GM12891 (cell line): ENCODE measurements around the gene CSMD2.

Experiments
- DNase-seq: peaks from one replicate; pipeline ENCODE4 v3.0.0; 2011; ENCODE audit warnings: low spot score; ENCODE audit not compliant: insufficient read length
- FAIRE-seq: peaks from 2 replicates; lab custom pipeline; 2011; peaks lifted over from hg19 to GRCh38; lab: Jason Lieb, UNC
- PAX5 ChIP-seq: IDR thresholded peaks from 2 replicates; pipeline ENCODE4 v1.6.1; 2011; ENCODE audit warnings: low read length, moderate library complexity, mild to moderate bottlenecking; ENCODE audit not compliant: insufficient read depth, severe bottlenecking
- POLR2A ChIP-seq: IDR thresholded peaks from 2 replicates; pipeline ENCODE4 v1.6.1; 2011; ENCODE audit warnings: low read depth, low read length, control low read depth
- POLR2AphosphoS5 ChIP-seq: IDR thresholded peaks from 2 replicates; pipeline ENCODE4 v1.6.1; 2011; ENCODE audit warnings: low read depth, low read length, control low read depth
- POU2F2 ChIP-seq: IDR thresholded peaks from 2 replicates; pipeline ENCODE4 v1.6.1; 2011; ENCODE audit warnings: low read depth, mild to moderate bottlenecking, control low read depth, low read length, moderate library complexity
- SPI1 ChIP-seq: IDR thresholded peaks from 2 replicates; pipeline ENCODE4 v1.6.1; 2011; ENCODE audit warnings: low read depth, low read length, control low read depth
- TAF1 ChIP-seq: IDR thresholded peaks from 2 replicates; pipeline ENCODE4 v1.6.1; 2011; ENCODE audit warnings: low read depth, low read length, control low read depth

Gene CSMD2

GRCh38 chr1:33990281-33990680, 174.7 kb downstream of the CSMD2 start:
- DNase-seq (no peak), FAIRE-seq (no peak)
- TF ChIP-seq SPI1 (no peak), POU2F2 (no peak), POLR2AphosphoS5 (no peak), POLR2A (no peak), TAF1 (no peak), PAX5 (no peak)

- no peak for DNase-seq
- TF ChIP-seq PAX5 (no peak), POU2F2 (no peak), SPI1 (no peak), POLR2A (no peak), POLR2AphosphoS5 (no peak), TAF1 (no peak)
- FAIRE-seq, result no peak
Observed at GRCh38 chr1:33988161-33988560, 176.9 kb downstream of the CSMD2 start.

DNA sequence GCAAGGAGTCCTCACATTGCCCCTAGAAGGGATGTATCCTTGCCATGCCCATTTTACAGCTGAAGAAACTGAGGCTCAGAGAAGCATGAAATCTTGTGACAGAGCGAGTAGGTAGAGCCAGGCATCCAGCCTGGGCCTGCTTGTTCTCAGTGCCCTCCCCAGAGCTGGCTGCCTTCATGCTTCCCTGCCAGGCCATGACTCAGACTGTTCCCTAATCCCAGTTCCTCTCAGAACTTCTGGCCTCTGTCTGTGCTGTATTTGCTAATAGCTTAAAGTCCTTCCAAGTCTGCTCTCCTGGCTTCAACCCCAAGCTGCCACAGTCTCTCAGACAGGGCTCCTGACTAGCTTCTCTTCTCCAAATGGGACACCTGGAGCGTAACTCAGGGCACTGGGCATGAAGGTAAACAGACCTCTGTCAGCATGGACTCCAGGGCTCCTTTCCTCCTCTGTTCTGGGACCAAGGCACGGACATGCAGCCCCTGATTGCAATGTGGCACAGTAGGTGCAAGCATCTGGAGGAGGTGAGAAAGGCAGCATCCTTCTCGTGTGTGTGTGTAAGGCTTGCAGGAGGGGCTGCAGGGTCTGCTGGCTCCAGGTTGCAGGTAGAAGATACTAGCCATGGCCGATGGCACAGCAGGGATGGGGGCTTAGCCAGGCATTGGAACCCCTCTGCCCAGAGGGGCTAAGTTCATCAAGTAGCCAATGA, 178.5 kb downstream of the CSMD2 start:
- TF ChIP-seq POLR2A (no peak), SPI1 (no peak), POU2F2 (no peak), TAF1 (no peak), POLR2AphosphoS5 (no peak), PAX5 (no peak)
- FAIRE-seq (no peak), DNase-seq (no peak)

DNA sequence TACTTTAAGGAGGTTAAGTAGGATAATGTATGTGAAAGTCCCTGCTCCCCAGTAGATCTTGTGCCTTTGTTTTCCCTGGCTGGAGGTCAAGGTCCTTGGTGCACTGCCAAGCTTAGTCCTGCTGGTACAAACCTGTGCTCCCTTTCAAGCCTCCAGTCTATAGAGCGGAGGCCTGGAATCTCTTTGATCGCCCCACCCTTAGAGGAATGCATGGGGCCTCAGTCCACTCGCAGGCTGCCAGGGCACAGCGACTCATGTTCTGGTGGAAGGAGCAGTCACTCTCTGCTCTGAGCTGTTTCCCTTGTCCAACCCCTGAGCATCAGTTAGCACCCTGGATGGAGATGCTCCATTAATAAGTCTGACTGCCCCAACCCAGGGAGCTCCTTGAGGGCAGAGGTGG, 179.4 kb downstream of the CSMD2 start:
- DNase-seq (no peak), FAIRE-seq (no peak)
- TF ChIP-seq POLR2AphosphoS5, result no peak
- no peak for TF ChIP-seq POU2F2
- no peak for TF ChIP-seq POLR2A
- TF ChIP-seq SPI1, result no peak

GRCh38 chr1:33984906-33985565, 180.0 kb downstream of the CSMD2 start:
- DNase-seq (no peak), FAIRE-seq (no peak)
- TF ChIP-seq SPI1, result no peak
- TF ChIP-seq POLR2A, result no peak
- no peak for TF ChIP-seq POU2F2
- no peak for TF ChIP-seq TAF1
- TF ChIP-seq POLR2AphosphoS5, result no peak
- TF ChIP-seq PAX5, result no peak

DNA sequence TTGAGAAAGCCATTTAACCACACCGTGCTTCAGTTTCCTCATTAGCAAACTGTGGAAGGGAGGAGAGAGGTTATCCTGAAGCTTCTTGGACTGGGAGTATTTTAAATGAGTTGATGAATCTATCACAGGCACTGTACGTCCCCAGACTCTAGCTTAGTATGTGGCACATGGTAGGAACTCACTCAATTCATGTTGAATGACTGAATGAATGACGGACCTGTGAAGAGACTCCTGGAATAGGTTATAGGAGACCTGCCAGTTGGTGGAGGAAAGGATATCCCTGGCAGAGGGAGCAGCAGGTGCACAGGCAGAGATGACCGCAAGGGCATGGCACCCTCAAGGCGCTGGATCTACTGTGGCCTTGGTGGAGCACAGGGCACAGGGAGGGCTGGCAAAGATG, 182.6 kb downstream of the CSMD2 start:
- TF ChIP-seq POLR2A (no peak), PAX5 (no peak), TAF1 (no peak), POU2F2 (no peak), POLR2AphosphoS5 (no peak), SPI1 (no peak)
- DNase-seq (no peak), FAIRE-seq (no peak)

GRCh38 chr1:33979341-33979740, 185.7 kb downstream of the CSMD2 start:
- TF ChIP-seq POLR2A (no peak), POLR2AphosphoS5 (no peak), TAF1 (no peak), PAX5 (no peak), SPI1 (no peak), POU2F2 (no peak)
- DNase-seq (no peak), FAIRE-seq (no peak)

- DNase-seq, result no peak
- no peak for FAIRE-seq
- TF ChIP-seq POLR2AphosphoS5 (no peak), POU2F2 (no peak), PAX5 (no peak), SPI1 (no peak), POLR2A (no peak), TAF1 (no peak)
Observed at GRCh38 chr1:33975961-33976360, 189.1 kb downstream of the CSMD2 start.

DNA sequence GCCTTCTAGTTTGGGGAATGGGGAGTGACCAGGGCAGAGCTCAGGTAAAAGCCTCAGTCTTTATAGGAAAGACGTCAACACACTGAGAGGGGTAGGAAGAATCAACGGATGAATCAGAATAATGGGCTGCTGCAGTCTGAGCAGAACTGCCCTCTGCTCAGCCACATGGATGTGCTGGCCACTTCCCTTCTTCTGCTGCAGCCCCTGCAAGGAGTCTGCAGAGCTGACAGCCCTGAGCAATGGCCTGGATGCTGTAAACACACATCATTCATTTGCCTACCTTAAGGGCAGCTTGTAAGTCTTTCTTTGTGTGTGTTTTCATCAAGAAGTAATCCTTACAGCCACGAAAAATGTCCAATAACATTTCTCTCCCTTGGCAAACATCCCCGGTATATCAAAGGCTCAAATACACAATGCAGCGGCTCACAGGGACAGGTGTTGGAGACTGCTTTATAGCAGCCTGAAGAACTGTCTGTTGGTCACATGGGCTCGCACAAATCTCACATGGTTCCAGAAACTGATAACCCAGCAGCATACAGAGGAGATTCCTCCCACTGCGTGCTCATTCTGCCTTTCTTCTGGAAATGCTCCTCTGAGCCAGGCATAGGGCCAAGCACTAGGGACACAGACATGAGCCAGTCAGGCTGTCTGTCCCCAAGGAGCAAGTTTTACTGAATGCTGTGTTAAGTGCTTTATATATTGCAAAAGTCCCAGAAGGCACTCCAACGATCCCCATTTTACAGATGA, 191.1 kb downstream of the CSMD2 start:
- TF ChIP-seq TAF1 (no peak), PAX5 (no peak), SPI1 (no peak), POLR2AphosphoS5 (no peak), POLR2A (no peak), POU2F2 (no peak)
- no peak for FAIRE-seq
- DNase-seq, result no peak
